HG02970 (cell line): ENCODE measurements around the gene MGAT5B.
"Not testable (repeated sequence)": the region's sequence is repeated elsewhere in the genome, so short reads cannot be mapped to it uniquely, and the experiment has no call there.

Source experiments
- ATAC-seq: cut with Tn5 transposase; IDR thresholded peaks from one replicate; pipeline ENCODE4 v1.9.1; 2021; ENCODE audit warnings: mild to moderate bottlenecking, moderate library complexity, moderate number of reproducible peaks; ENCODE audit not compliant: unreplicated experiment, low FRiP score

Gene MGAT5B

GRCh38 chr17:76868176-76868668 lies at the start of gene MGAT5B:
Gene MGAT5B (plus strand): TSS chr17:76868404. CDS start chr17:76869030, 626 bp downstream.
- no peak for ATAC-seq

- no peak for ATAC-seq
Measured at GRCh38 chr17:76820039-76820438, 48.2 kb upstream of the MGAT5B start.

- ATAC-seq = no peak
Measured at GRCh38 chr17:76820561-76820960, 47.6 kb upstream of the MGAT5B start.

- ATAC-seq = no peak
Measured at GRCh38 chr17:76822184-76822778, 45.9 kb upstream of the MGAT5B start.

GRCh38 chr17:76824093-76824492 lies 44.1 kb upstream of the MGAT5B start:
- ATAC-seq = no peak

- ATAC-seq = no peak
Measured at GRCh38 chr17:76826330-76827068, 41.7 kb upstream of the MGAT5B start.

- ATAC-seq = no peak
Measured at GRCh38 chr17:76827736-76828135, 40.5 kb upstream of the MGAT5B start.

- no peak for ATAC-seq
Measured at GRCh38 chr17:76830987-76831715, 37.1 kb upstream of the MGAT5B start.

GRCh38 chr17:76833034-76833644 lies 35.1 kb upstream of the MGAT5B start:
- no peak for ATAC-seq

- ATAC-seq = no peak
Measured at GRCh38 chr17:76833747-76834146, 34.5 kb upstream of the MGAT5B start.

GRCh38 chr17:76834870-76835269 lies 33.3 kb upstream of the MGAT5B start:
- ATAC-seq = no peak

GRCh38 chr17:76840443-76840767 lies 27.8 kb upstream of the MGAT5B start:
- no peak for ATAC-seq

- no peak for ATAC-seq
Measured at GRCh38 chr17:76840884-76841775, 27.1 kb upstream of the MGAT5B start.

GRCh38 chr17:76841776-76842405 lies 26.3 kb upstream of the MGAT5B start:
- ATAC-seq = no peak

- ATAC-seq = not testable (repeated sequence)
Measured at GRCh38 chr17:76843068-76843467, 25.1 kb upstream of the MGAT5B start.

- ATAC-seq = no peak
Measured at GRCh38 chr17:76843703-76844484, 24.3 kb upstream of the MGAT5B start.

- no peak for ATAC-seq
Measured at GRCh38 chr17:76844485-76844829, 23.7 kb upstream of the MGAT5B start.

- ATAC-seq = no peak
Measured at GRCh38 chr17:76844846-76845245, 23.4 kb upstream of the MGAT5B start.

- no peak for ATAC-seq
Measured at GRCh38 chr17:76845541-76846017, 22.6 kb upstream of the MGAT5B start.
